ENCODE measurements around the gene MPZL3. TPM values are rescaled to one million over a fixed set of nuclear protein-coding genes. Genes with fewer than 3 reads are reported as not detected.

The MPZL3 gene
- total RNA-seq, 1 experiment from 2014 or later: 16.8 TPM

DNA sequence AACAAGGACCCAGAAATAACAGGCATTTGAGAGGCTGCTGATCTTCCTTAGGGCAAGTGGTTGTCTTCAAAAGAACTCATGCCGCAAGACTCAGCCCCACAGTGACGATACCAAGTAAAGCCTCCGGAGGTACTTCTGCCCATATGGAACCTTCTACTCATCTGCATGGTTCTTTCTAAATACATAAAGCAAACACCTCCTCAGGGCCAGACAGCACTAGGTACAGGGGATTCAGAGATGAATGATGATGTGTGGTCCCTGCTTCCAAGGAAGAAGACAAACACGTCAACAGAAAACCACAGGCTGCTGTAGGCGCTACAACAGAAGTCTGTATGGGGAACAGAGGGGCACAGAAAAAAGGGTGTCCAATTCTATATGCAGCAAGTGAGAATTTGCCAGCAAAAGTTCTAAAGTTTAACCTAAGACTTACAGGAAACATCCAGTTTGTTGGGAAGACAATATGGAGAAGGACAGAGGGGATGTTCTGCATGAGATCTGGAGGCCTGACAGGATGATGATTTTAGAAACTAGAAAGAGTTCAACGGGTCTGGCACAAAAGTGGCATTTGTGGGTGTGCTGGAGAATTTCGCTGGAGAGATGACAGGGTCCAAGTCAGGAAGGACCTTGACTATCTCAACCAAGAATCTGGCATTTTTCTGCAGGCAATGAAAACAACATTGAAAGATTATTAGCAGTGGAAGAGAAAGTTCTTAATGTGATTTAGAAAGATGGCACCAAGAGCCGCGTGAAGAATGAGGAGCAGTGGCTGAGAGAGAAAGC, 51.1 kb downstream of the MPZL3 start:
- Histone ChIP-seq H3K79me2 (ENCODE audit: low read depth) (no peaks in the 10 kb centered on the region), H4K20me1 (ENCODE audit: insufficient read depth) (no peaks in the 10 kb centered on the region), H3K4me2 (no peak overlapping the region), H3K4me3 (no peak overlapping the region), H3F3A (ENCODE audit: insufficient read depth, low read depth) (no peaks in the 10 kb centered on the region; the same call in 1 of the 2 replicates), H3K9me2 (ENCODE audit: insufficient read depth) (0 out of 2 replicates have a peak, but pooled peaks cover 3% of the 10 kb centered on the region), H2AFZ (no peak overlapping the region), H3K4me1 (replicated peaks; ENCODE audit: insufficient read depth) (peaks cover 6% of the 10 kb centered on the region; the same call in 1 of the 2 replicates), H3K36me3 (ENCODE audit: low read depth) (no peaks in the 10 kb centered on the region), H3K9me3 (ENCODE audit: insufficient read depth, low read depth) (no peaks in the 10 kb centered on the region), H3K27ac (no peak overlapping the region), H3K27me3 (ENCODE audit: insufficient read depth, low read depth) (no peaks in the 10 kb centered on the region)
- CTCF ChIA-PET: no interaction called here
- intact Hi-C loops (cut with micrococcal nuclease; ENCODE audit: unreplicated experiment): no loop called here
- POLR2A ChIA-PET (ENCODE audit: unreplicated experiment): no interaction called here
- TF ChIP-seq EZH2 (IDR thresholded peaks at IDR 0.05; ENCODE audit: low read depth): no peak
- TF ChIP-seq, protein P1, sequence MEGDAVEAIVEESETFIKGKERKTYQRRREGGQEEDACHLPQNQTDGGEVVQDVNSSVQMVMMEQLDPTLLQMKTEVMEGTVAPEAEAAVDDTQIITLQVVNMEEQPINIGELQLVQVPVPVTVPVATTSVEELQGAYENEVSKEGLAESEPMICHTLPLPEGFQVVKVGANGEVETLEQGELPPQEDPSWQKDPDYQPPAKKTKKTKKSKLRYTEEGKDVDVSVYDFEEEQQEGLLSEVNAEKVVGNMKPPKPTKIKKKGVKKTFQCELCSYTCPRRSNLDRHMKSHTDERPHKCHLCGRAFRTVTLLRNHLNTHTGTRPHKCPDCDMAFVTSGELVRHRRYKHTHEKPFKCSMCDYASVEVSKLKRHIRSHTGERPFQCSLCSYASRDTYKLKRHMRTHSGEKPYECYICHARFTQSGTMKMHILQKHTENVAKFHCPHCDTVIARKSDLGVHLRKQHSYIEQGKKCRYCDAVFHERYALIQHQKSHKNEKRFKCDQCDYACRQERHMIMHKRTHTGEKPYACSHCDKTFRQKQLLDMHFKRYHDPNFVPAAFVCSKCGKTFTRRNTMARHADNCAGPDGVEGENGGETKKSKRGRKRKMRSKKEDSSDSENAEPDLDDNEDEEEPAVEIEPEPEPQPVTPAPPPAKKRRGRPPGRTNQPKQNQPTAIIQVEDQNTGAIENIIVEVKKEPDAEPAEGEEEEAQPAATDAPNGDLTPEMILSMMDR (conservative IDR thresholded peaks at IDR 0.05): no peak
- DNase-seq: no peak
- no TSS peak for BruUV-seq (replicated peaks)

GRCh38 chr11:118200497-118200896, 51.7 kb downstream of the MPZL3 start:
- POLR2A ChIA-PET (ENCODE audit: unreplicated experiment): no interaction called here
- no peak overlapping the region for H3K27ac ChIP-seq
- intact Hi-C loops (cut with micrococcal nuclease; ENCODE audit: unreplicated experiment): no loop called here
- 0 out of 2 replicates have a peak, but pooled peaks cover 3% of the 10 kb centered on the region for H3K9me2 ChIP-seq (ENCODE audit: insufficient read depth)
- no peaks in the 10 kb centered on the region for H3K79me2 ChIP-seq (ENCODE audit: low read depth)
- H3K9me3 ChIP-seq (ENCODE audit: insufficient read depth, low read depth): no peaks in the 10 kb centered on the region
- H2AFZ ChIP-seq: no peak overlapping the region
- H3K4me3 ChIP-seq: no peak overlapping the region
- BruUV-seq (replicated peaks): no TSS peak
- no peak for TF ChIP-seq EZH2 (IDR thresholded peaks at IDR 0.05; ENCODE audit: low read depth)
- H3K4me2 ChIP-seq: no peak overlapping the region
- CTCF ChIA-PET: no interaction called here
- H3K36me3 ChIP-seq (ENCODE audit: low read depth): no peaks in the 10 kb centered on the region
- H3F3A ChIP-seq (ENCODE audit: insufficient read depth, low read depth): peaks cover 5% of the 10 kb centered on the region
- H3K27me3 ChIP-seq (ENCODE audit: insufficient read depth, low read depth): no peaks in the 10 kb centered on the region
- DNase-seq: no peak
- no peaks in the 10 kb centered on the region for H4K20me1 ChIP-seq (ENCODE audit: insufficient read depth)
- H3K4me1 ChIP-seq (replicated peaks; ENCODE audit: insufficient read depth): peaks cover 9% of the 10 kb centered on the region

DNA sequence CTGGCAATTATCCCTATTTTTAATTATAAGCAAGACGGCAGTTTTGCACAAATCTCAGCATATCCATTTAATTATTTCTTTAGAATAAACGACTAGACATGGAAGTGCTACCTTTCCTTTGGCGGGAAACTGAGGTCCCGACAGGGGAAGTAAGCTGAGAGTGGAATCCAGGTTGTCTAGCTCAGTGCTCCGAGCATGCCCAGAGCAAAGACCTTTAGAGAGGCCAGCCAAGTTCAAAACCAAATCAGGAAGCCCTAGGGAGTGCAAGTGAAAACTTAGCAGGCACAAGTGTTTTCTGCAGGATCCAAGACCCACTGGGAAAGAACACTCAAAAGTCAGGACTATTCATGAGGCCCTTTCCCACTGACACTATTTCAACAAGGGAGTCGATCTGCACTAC, 53.0 kb downstream of the MPZL3 start:
- no peak overlapping the region for H2AFZ ChIP-seq

More for the DNA sequence above, 53.0 kb downstream of the MPZL3 start:
- Histone ChIP-seq H3K36me3 (ENCODE audit: low read depth) (no peaks in the 10 kb centered on the region), H3F3A (ENCODE audit: insufficient read depth, low read depth) (peaks cover 12% of the 10 kb centered on the region), H3K79me2 (ENCODE audit: low read depth) (no peaks in the 10 kb centered on the region), H3K4me3 (no peak overlapping the region), H3K27me3 (ENCODE audit: insufficient read depth, low read depth) (no peaks in the 10 kb centered on the region), H4K20me1 (ENCODE audit: insufficient read depth) (no peaks in the 10 kb centered on the region), H3K9me2 (ENCODE audit: insufficient read depth) (no peaks in the 10 kb centered on the region), H3K9me3 (ENCODE audit: insufficient read depth, low read depth) (no peaks in the 10 kb centered on the region), H3K27ac (no peak overlapping the region), H3K4me2 (no peak overlapping the region), H3K4me1 (replicated peaks; ENCODE audit: insufficient read depth) (peaks cover 16% of the 10 kb centered on the region)
- DNase-seq: no peak
- no TSS peak for BruUV-seq (replicated peaks)
- ChIA-PET POLR2A (ENCODE audit: unreplicated experiment) (interaction anchor here (0.6 to 0.8 kb wide), 2 partner anchors 154 to 424 kb away, joined by 3 read pairs; no protein-coding TSS in a partner anchor), CTCF (interaction anchor here (0.6 to 1.2 kb wide), 18 partner anchors 16 to 625 kb away, joined by 3 to 18 read pairs (median 4); partner anchors contain the start of genes MPZL2, MPZL3 and UBE4A)
- intact Hi-C loops (cut with micrococcal nuclease; ENCODE audit: unreplicated experiment): loop anchor here (2.0 kb wide), 1 partner anchor 54 kb away; no protein-coding TSS in a partner anchor
- TF ChIP-seq, protein P1 (conservative IDR thresholded peaks at IDR 0.05): no peak
- no peak for TF ChIP-seq EZH2 (IDR thresholded peaks at IDR 0.05; ENCODE audit: low read depth)

Measured in PC-9 (cell line).